GM21360 (cell line): ENCODE measurements around the gene TFPT.

Experiments used
- ATAC-seq: cut with Tn5 transposase; IDR thresholded peaks from one replicate; pipeline ENCODE4 v1.9.1; 2021; ENCODE audit warnings: mild to moderate bottlenecking, moderate library complexity; ENCODE audit not compliant: unreplicated experiment

Gene TFPT

DNA sequence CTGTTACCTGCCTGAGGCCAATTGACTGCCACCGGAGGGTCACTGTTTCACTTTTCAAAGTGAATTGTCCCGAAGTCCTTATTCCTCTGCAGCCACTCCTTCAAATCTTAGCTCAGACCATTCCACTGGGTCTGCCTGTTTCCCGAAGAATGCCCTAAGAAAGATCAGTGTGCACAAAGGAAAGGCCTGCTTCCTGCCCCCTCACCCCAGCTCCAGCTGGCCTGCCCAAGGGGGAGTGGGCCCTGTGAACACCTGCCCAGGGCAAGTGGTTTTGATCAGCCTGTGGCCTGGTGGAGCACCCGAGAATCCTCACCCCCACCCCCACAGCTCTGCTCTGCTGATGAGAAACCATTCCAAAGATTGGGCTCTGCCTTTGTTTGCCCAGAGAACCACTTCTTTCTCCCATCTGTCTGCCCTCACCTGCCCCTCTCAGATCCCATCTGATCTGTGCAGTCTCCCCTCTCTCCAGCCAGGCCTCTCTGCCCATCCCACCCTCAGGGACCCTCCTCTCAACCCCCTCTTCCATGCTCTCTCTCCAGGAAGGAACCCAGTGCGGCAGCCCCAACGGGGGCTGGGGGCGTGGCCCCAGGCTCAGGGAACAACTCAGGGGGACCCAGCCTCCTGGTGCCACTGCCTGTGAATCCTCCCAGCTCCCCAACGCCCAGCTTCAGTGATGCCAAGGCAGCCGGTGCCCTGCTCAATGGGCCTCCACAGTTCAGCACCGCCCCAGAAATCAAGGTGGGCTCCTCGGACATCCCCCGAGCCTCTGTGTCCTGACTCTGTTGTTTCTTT, 33.8 kb upstream of the TFPT start:
- no peak for ATAC-seq

DNA sequence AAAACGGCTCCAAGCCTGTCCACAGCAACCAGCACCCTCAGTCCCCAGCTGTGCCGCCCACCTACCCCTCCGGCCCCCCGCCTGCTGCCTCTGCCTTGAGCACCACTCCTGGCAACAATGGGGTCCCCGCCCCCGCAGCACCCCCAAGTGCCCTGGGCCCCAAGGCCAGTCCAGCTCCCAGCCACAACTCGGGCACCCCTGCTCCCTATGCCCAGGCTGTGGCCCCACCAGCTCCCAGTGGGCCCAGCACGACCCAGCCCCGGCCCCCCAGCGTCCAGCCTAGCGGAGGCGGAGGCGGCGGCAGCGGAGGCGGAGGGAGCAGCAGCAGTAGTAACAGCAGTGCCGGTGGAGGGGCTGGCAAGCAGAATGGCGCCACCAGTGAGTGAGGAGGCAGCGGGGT, 32.7 kb upstream of the TFPT start:
- no peak for ATAC-seq

DNA sequence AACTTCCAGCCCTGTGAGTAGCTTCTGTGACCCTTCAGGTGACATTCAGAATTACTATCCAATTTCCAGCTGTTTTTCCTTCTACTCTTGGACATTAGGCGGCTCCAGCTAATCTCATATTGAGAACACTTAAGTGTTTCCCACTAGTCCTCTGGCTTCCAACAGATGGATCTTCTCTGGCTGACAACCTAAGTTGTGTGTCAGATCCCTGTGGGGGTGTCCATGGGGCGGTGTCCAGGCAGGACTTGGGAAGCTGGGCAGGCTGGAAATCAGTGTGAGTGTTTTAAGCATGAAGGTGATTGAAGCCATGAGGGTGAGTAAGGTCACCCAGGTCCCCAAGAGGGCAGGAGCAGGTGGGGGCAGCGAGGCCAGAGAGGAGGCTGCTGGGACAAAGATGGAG, 32.2 kb upstream of the TFPT start:
- no peak for ATAC-seq

DNA sequence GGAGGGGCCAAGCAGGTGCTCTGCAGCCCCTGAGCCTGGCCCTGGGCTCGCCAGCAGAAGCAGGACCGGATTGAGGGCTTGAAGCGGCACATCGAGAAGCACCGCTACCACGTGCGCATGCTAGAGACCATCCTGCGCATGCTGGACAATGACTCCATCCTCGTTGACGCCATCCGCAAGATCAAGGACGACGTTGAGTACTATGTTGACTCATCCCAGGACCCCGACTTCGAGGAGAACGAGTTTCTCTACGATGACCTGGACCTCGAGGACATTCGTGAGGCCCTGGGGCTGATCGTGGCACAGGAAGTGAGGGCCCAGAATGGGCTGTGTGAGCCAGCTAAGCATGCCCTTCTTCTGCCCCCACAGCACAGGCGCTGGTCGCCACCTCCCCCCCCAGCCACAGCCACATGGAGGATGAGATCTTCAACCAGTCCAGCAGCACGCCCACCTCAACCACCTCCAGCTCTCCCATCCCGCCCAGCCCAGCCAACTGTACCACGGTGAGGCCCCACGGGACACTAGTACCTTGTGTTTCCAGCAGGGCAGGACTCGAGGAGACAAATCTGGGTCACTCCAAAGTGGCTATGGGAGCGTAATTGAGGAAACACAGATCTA, 30.2 kb upstream of the TFPT start:
- no peak for ATAC-seq

DNA sequence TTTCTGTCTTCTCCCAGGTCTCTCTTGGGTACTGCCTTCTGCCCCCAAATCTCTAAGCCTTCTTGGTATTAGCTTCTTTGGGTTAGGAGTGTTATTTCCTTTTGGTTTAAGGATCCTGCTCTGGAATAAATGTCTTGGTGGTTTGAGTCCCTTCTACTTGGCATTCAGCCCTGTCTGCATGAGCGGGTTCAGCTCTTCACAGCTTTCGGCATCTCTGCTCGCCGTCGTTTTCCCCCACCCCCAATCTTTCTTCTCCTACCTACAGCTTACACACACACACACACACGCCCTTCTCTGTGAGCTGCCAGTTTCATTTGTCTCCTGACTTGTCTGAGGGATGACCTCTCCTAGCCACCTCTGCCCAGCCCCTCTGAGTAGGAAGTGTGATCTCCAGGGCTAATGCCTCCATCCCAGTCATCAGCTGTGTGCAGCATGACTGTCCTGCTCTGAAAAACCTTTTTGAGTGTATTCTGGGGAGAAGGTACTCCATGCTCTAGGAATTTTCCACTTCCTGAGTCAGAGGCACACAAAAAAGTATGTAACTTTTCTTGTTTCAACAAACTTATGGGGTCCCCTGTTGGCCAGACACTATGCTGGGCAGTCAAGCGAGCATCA, 26.8 kb upstream of the TFPT start:
- ATAC-seq, result no peak

DNA sequence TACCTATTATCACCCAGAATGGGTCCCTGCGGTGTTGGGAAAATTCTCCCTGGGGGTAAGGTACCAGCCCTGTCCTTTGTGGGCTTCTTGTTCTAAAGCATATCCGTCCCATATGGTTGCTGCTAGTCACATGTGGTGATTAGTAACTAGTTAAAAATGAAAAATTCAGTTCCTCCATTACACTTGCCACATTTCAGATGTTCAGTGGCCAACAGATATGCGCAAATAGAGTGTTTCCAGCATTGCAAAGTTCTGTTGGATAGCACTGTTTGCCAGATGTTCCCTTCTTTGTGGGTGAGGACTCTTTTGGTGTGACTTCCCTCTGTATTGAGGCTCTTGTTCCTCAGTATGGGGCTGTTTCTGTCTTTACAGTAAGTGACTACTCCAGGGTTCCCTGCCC, 25.9 kb upstream of the TFPT start:
- no peak for ATAC-seq

DNA sequence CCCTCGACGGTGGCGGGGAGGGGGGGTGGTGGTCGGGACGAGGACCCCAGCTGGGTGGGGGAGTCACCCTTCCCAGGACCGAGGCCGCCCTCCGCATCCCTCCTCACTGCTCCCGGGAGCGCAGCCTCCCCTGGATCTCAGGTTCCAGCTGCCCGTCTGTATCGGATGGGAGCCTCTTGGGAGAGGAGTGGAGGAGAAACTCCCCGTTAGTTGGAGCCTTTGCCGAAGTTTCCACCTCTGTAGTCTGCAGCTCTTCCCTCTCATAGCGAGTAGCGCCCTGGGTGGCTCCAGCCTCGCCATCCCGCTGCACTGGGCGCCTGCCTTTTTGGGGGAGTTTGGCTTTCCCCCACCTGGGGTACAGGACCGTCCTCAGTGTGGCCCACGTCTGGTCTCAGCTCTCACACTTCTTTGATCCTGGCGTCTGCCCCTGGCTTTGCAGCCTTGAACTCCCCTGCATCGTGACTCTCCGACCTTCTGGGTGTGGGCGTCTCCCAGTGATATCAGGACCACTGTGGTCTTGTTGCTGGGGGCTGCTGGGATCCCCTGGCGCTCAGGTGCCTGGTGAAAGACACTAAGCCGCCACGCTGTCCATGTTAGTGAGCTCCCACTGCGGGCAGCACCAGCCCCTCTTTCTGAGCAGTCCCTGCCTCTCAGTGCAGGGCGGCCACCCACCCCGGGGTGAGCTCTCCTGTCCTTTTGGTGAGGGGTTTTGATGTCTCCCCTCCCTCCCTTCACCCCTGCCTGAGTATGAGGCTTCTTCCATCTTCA, 23.2 kb upstream of the TFPT start:
- no peak for ATAC-seq

DNA sequence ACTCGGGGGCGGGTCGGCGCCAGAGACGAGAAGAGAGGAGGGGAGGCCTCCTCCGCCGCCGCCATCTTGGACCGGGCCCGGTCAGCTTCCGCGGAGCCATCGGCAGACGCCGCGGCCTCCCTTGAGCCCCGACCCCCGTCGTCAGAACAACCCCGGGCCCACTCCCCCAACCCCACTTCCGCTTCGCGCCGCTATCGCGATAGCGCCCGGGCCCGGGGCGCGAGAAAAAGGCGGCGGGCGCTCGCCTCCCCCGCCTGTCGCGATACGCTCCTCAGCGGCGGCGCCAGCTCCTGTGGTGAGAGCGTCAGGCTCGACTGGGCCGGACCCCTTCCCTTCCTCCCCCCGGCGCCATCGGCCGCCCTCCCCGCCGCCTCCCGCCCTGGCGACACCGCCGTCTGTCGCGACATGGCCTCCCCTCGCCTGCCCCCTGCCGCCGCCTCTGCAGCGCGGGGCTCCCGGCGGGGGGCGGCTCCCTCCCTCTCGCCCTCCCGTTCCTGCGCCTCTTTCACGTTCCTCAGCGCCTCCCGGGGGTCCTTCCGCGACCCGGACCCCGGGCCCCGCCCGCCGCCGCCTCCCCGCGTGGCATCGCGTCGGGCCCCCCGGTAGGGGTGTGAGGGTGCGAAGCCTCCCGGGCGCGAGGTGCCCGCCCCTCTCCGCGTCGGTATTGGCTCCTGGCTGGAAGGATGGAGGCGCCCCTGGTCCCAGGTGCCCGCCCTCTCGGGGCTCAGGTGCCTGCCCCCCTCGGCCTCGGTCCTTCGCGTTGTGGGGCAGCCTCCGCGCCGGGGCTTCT, 22.4 kb upstream of the TFPT start, which contains the start of gene CNOT3:
Gene CNOT3 (plus strand): TSS at position 64 of the 790 bp plus-strand sequence. CDS start 5,217 bp downstream, outside the sequence.
- no peak for ATAC-seq

DNA sequence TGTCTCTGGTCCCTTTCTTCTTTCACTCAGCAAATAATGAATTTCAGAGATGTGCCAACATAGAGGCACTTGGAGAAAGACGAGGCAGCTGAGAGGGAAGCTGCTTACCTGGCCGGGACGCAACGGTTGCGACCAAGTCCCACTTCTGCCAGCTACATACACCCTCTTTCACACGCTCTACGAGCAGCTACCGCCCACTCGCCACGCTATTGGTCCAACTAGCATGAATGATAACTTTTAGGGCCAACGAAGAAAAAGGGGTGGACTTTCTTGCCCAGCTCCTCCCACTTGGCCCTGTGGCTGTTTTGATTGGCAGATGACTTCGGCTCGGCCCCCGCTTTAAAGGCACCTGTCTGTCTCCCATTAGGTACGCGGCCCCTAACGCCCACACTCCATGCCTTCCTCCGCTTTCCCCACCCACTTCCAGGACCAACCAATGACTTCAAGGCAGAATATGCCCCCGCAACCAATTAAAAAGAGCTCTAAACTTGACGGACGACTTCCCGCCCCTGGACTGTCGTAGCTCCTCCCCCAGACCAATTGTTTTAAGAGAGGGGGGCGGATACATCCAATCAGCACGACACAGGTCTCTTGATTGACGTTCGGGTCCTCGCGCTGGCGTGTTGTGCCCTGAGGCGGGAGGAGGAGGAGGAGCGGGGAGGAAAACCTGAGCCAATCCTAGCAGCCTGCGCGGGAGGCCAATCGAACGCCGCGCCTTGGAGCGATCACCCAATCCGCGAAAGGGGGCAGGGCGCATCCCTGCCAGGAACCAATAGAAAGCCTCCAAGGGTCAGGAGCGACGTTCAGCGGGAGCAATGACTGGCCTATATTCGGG, 21.6 kb upstream of the TFPT start:
- ATAC-seq, result peak; percentile 73

DNA sequence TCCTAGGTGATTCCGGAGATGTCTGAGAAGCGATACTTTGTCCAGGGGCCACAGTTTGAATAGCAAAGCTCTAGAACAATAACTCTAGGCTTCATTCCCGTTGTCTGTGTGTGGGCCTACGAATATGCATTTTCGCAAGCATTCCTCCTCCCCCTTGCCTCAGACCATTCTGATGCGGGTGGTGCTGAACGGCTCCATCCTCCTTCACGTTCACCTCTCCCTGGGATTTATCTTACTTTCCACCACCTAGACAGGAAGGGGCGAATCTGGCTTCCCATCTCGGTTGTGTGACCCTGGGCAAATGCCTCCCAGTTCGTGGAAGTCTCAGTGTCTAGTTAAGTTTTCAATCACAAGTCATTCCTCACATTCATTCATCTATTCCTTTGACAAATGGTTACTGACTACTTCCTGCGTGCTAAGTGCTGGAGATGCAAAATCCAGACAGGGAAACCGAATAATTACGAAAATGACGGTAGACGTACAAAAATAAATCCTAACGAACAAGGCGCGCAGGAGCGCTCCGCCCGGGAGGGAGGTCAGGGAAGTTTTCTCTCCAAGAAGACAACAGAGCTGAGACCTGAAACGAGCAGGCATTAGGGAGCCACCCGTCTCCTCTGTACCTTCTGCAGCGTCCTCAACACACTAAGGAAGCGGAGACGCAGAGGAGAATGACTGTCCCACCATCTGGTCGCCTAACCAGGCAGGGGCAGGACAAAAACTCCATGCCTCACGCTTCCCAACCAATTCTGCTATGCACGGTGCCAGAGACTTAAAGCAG, 20.8 kb upstream of the TFPT start:
- no peak for ATAC-seq

DNA sequence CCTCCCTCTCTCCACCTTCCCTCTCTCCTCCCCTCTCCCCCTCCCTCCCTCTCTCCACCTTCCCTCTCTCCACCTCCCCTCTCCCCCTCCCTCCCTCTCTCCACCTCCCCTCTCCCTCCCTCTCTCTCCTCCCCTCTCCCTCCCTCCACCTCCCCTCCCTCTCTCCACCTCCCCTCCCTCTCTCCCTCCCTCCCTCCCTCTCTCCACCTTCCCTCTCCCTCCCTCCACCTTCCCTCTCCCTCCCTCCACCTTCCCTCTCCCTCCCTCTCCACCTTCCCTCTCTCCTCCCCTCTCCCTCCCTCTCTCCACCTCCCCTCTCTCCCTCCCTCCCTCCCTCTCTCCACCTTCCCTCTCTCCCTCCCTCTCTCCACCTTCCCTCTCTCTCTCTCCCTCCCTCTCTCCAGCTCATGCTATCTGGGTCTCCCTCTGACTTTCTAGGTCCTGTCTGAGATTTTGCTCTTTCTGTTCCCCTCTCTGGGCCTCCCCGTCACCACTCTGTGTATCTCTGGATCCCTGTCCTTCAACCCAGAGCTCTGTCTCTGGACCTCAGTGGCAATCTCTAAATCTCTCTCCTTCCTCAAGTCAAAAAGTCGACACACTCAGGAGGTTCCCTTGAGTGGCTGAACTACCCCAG, 18.6 kb upstream of the TFPT start:
- no peak for ATAC-seq

DNA sequence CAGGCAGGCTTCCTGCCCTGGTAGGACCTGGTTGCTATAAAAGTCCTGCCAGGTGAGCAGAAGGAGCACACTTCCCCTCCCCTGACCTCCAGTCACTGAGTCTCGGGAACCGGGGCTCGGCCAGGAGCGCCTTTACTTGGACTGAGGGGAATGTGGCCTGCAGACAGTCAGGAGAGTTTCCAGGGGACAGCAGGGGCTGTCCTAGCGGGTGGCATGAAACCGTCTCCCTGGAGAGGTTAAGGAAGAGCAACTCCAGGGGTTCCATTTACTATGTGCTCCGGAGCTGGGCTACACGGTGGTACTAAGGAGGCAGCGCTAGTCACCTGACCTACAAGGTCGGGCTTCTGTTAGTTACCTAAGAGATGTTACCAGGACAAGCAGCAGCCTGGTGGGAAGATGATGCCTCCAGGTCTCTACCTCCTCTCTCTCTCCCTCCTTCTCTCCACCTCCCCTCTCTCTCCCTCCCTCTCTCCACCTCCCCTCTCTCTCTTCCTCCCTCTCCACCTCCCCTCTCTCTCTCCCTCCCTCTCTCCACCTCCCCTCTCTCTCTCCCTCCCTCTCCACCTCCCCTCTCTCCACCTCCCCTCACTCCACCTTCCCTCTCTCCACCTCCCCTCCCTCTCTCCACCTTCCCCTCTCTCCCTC, 18.0 kb upstream of the TFPT start:
- ATAC-seq, result no peak

DNA sequence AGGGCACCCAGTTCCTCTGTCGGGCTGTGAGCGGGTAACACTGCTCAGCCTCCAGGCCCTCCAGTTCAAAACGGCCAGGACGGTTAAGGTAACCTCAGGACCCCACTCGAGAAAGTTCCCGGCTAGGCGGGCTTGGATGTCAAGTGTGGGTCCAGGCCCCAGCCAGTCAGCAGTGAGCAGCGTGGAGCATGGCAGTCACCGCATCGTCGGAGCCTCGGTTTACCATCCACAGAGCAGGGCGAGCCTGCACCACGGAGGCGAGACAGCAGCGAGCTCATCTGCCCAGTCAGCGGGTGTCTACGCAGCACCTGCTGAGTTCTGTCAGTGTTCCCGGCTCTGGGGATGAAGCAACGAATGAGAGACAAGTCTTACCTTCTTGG, 14.2 kb upstream of the TFPT start:
- ATAC-seq, result no peak

DNA sequence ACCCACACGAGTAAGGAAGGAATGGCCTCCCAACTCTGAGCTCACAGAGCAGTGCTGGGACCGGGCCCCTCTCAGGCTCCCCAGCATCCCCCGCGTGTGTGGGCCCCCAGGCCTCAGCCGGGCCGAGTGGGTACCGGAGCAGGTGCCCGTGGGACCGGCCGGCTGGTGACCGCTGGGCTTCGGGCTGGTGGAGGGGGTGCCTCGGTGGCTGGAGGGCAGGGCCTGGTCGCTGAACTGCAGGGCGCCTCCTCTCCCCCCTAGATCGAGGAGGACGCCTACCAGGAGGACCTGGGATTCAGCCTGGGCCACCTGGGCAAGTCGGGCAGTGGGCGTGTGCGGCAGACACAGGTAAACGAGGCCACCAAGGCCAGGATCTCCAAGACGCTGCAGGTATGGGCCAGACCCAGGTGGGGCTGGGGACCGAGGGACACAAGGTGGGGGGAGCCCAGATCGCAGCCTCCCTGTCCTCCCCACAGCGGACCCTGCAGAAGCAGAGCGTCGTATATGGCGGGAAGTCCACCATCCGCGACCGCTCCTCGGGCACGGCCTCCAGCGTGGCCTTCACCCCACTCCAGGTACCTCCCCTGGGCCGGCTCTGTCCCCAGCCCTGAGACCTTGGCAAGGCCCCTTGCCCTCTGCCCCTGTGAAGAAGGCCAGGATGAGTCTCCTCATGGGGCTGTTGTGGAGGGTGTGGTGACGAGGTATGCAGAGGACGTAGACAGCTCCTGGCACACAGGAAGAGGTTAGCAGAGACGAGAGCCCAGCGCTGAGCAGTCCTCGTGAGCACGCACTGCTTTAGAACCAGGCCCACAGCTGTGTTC, 13.5 kb upstream of the TFPT start:
- ATAC-seq, result no peak

DNA sequence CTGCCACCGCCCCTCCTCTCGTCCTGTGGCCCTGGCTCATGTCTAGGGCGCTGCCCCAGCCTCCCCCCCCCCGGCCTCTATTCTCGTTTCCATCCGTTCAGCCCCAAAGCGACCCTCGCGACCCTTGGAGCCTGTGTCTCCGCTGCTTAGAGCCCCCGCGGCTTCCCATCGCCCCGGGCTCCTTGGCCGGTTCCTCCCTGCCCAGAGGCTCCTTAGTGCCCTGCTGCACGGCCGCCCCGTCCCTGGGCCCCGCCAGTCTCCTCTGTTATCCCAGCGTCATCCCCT, 12.9 kb upstream of the TFPT start:
- ATAC-seq, result no peak

DNA sequence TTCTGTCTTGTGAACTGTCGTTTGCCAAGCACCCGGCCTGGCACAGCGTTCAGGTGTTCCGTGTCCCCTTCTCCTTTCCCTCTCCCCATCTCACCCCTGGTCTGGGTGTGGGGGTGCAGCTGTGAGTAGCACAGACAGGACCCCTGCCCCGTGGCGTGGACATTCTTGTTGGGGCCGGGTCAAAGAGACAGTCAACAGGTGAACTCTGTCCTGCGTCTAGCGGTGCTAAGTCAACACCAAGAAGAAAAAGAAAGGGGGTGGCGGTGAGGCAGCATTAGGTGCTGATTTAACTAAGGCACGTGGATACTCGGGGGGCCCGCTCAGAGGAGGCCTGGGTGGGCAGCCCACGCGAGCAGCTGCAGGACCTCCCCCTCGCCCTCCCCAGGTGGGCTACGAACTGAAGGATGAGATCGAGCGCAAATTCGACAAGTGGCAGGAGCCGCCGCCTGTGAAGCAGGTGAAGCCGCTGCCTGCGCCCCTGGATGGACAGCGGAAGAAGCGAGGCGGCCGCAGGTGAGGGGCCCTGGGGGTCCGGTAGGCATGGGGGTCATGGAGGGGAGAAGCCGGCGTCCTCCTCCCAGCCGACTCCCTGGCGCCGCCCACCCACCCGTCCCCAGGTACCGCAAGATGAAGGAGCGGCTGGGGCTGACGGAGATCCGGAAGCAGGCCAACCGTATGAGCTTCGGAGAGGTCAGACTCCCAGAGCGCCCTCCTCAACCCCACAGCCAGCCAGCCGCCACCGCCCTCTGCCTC, 12.4 kb upstream of the TFPT start:
- no peak for ATAC-seq

DNA sequence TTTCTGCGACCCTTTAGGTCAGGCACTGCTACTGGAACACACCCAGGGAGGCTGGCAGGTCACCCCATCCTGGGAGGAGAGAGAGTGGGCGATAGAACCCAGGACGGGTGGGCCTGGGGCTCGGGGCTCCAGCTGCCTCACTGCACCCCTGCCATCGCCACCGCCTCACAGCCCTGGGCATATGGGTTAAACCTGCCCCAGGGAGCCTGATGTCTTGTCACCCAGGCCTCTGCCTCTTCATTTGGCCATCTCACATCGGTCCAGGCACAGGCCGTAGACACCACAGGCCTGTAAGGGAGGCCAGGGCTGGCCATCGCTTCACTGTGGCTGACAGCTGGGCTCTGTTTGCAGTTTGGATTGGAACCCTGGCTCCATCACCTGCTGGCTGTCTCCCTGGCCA, 10.3 kb upstream of the TFPT start:
- ATAC-seq, result no peak
